ENCODE results near the gene RELN. TPM values are rescaled to one million over a fixed set of nuclear protein-coding genes. Genes with fewer than 3 reads are reported as not detected.

Gene RELN
- total and polyA plus RNA-seq, 10 donors: 0.03 to 7.6 (median 1.0) TPM

DNA sequence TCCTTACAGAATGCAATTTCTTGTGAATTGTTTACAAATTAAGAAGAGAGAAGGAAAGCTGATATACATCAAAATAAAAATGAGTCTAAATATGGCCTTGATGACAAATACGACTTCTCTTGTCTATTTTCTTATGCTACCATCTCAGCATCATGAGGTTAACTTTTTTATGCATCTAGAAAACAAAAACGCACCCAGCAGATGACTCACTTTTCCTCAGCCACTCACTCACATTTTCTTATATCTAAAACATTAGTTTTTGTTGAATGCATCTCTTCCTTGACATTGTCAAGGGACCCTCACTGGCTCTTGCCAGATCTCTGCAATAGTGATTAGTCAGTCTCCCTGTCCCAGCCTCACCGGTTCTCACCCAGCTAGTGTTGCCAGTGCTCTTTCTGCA, 287.0 kb downstream of the RELN start:
- no peaks in the 10 kb centered on the region for H3K9me3 ChIP-seq
- no peaks in the 10 kb centered on the region for H3K36me3 ChIP-seq
- H3K27me3 ChIP-seq (replicated peaks in 1 of 7): no peaks in the 10 kb centered on the region
- TF ChIP-seq POLR2AphosphoS5 (IDR thresholded peaks at IDR 0.05): no peak
- TF ChIP-seq, protein P1, sequence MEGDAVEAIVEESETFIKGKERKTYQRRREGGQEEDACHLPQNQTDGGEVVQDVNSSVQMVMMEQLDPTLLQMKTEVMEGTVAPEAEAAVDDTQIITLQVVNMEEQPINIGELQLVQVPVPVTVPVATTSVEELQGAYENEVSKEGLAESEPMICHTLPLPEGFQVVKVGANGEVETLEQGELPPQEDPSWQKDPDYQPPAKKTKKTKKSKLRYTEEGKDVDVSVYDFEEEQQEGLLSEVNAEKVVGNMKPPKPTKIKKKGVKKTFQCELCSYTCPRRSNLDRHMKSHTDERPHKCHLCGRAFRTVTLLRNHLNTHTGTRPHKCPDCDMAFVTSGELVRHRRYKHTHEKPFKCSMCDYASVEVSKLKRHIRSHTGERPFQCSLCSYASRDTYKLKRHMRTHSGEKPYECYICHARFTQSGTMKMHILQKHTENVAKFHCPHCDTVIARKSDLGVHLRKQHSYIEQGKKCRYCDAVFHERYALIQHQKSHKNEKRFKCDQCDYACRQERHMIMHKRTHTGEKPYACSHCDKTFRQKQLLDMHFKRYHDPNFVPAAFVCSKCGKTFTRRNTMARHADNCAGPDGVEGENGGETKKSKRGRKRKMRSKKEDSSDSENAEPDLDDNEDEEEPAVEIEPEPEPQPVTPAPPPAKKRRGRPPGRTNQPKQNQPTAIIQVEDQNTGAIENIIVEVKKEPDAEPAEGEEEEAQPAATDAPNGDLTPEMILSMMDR (IDR thresholded peaks at IDR 0.05 in 8 of 11, conservative IDR thresholded peaks at IDR 0.05 in 3 of 11): no peak
- WGBS, 5 donors: 41 to 76% (median 58%) methylated on average over 3 of the region's 3 CpGs
- H3K4me1 ChIP-seq: no peaks in the 10 kb centered on the region
- no peak for DNase-seq
- no peak overlapping the region for H3K27ac ChIP-seq
- intact Hi-C loops (cut with DNase I; ENCODE audit: low total_unique reads): no loop called here
- no peak overlapping the region for H3K4me3 ChIP-seq

DNA sequence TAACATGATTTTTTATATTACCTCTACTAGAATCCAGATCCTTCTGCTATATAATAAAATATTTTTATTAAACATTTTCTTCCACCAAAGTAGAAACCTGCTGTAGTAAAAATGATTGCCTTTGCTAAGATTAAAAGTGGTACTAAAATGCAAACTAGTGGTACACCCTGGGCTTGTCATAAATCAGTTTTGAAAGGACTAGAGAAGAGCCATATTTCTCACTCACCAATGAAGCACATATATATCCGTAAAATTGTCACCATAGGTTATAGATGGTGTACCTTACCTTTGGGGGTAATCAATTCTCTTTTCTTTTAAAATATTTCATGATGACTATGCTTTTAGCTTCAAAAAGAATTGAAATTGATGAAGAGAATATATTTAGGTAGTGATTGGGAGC, 290.4 kb downstream of the RELN start:
- H3K36me3 ChIP-seq: no peaks in the 10 kb centered on the region
- H3K27me3 ChIP-seq (replicated peaks in 1 of 7): no peaks in the 10 kb centered on the region
- H3K9me3 ChIP-seq: no peaks in the 10 kb centered on the region
- TF ChIP-seq POLR2AphosphoS5 (IDR thresholded peaks at IDR 0.05) (no peak), POLR2A (IDR thresholded peaks at IDR 0.05) (no peak)
- H3K4me3 ChIP-seq: no peak overlapping the region
- H3K27ac ChIP-seq: no peak overlapping the region
- WGBS, 5 donors: 91 to 98% (median 95%) methylated on average over 1 of the region's 1 CpG
- H3K4me1 ChIP-seq: no peaks in the 10 kb centered on the region
- no peak for DNase-seq
- intact Hi-C loops (cut with DNase I; ENCODE audit: low total_unique reads): no loop called here

DNA sequence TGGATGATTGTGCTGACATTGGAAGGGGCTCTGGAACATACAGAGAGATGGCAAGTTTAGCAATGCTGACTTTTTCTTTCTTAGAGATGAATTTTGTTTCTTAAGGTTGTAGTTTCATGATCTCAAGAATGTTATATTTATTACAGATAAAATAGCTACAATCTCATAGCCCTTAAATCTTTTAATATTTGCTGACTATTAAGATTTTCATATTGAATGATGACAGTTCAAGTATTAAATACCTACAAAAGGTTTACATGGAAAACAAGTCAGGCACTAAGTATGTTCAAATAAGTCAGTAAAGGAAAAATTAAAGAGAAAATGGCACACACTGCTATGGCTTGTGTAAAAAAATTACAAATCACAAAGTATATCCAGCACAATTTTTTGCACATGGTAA, 291.4 kb downstream of the RELN start:
- Histone ChIP-seq H3K27ac (no peak overlapping the region), H3K27me3 (replicated peaks in 1 of 7) (no peaks in the 10 kb centered on the region), H3K4me1 (no peaks in the 10 kb centered on the region), H3K4me3 (no peak overlapping the region), H3K9me3 (no peaks in the 10 kb centered on the region), H3K36me3 (no peaks in the 10 kb centered on the region)
- intact Hi-C loops (cut with DNase I; ENCODE audit: low total_unique reads): no loop called here
- no peak for DNase-seq
- TF ChIP-seq POLR2AphosphoS5 (IDR thresholded peaks at IDR 0.05) (no peak), POLR2A (IDR thresholded peaks at IDR 0.05) (no peak)
- TF ChIP-seq, protein P1 (IDR thresholded peaks at IDR 0.05 in 8 of 11, conservative IDR thresholded peaks at IDR 0.05 in 3 of 11): no peak

DNA sequence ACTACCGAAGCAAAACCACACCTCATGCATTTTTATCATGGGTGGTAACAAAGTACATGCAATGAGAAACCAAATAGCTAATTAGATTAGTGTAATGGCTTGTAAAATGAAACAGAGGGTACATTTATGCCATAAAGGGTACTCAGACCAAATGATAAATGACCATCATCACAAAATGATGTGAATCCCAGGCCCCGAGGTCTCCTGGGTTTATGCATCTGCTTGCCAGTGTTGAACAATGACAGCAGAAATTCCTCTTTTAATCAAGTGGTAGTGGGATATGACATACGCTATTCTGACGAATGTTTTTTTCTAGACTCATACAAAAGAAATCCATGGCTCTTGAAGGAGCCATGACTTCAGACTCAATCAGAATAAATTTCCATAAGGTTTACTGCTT, 293.9 kb downstream of the RELN start:
- no peak overlapping the region for H3K4me3 ChIP-seq

More for the DNA sequence above, 293.9 kb downstream of the RELN start:
- H3K4me1 ChIP-seq: no peaks in the 10 kb centered on the region
- H3K36me3 ChIP-seq: no peaks in the 10 kb centered on the region
- H3K27ac ChIP-seq: no peak overlapping the region
- intact Hi-C loops (cut with DNase I; ENCODE audit: low total_unique reads): no loop called here
- H3K27me3 ChIP-seq (replicated peaks in 1 of 7): no peaks in the 10 kb centered on the region
- H3K9me3 ChIP-seq: no peaks in the 10 kb centered on the region
- TF ChIP-seq POLR2AphosphoS5 (IDR thresholded peaks at IDR 0.05) (no peak), POLR2A (IDR thresholded peaks at IDR 0.05) (no peak)
- TF ChIP-seq, protein P1 (IDR thresholded peaks at IDR 0.05 in 8 of 11, conservative IDR thresholded peaks at IDR 0.05 in 3 of 11): no peak
- no peak for DNase-seq
- 83 to 88% (median 87%) methylated on average over 4 of the region's 4 CpGs for WGBS, 5 donors

Data from spleen (tissue), 11 donors.